ENCODE results near the gene KDR.
A peak's percentile ranks its signal among the peaks of the same experiment; 100 is the strongest.

Gene KDR

DNA sequence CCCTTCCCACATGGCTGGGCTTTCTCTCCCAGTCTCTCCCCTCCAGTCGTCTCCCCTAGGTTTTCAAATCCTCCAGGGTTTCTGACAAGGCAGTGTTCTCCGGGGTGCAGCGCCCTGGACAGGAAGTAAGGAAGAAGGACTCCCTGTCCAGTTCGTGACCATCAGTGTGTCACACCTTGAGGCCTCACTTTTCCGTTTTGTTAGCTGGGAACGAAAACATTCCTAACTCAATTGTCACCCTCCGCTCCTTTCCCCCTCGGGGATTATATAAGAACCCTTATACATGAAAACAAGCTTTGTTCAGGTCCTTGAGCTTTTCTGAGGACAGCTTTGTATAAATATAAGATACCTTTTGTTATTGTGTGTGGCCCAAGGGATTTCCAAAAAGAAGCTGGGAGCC is 92.1 kb downstream of the KDR start:
- Histone ChIP-seq H2AK5ac (ENCODE audit: low read length) (no peak overlapping the region), H4K12ac (ENCODE audit: low read depth, low read length) (no peak overlapping the region), H4K91ac (ENCODE audit: low read depth, low read length) (no peak overlapping the region), H2BK5ac (ENCODE audit: low read depth, low read length, poor library complexity) (no peak overlapping the region), H2BK12ac (ENCODE audit: low read length) (no peak overlapping the region), H3K79me2 (ENCODE audit: control insufficient read depth, insufficient read depth, low read length, poor library complexity) (no peaks in the 10 kb centered on the region), H3K4me3 (ENCODE audit: low read depth, low read length) (no peak overlapping the region), H4K8ac (ENCODE audit: low read depth, low read length) (no peak overlapping the region), H3K18ac (ENCODE audit: low read length) (no peak overlapping the region), H3K14ac (ENCODE audit: low read length) (no peak overlapping the region), H3K23ac (ENCODE audit: low read length) (no peak overlapping the region), H3K27ac (ENCODE audit: low read depth, low read length) (no peak overlapping the region), H2BK120ac (ENCODE audit: insufficient read depth, low read length, poor library complexity) (no peak overlapping the region), H3K79me1 (ENCODE audit: low read length) (no peaks in the 10 kb centered on the region), H3K36me3 (ENCODE audit: control insufficient read depth in 1 of 2, insufficient read depth in 2 of 2, low read length in 2 of 2) (no peaks in the 10 kb centered on the region), H3K4ac (ENCODE audit: low read depth, low read length) (no peak overlapping the region), H3K9ac (ENCODE audit: low read length) (no peak overlapping the region), H3K9me3 (ENCODE audit: insufficient read depth, low read depth, low read length) (no peaks in the 10 kb centered on the region), H2AFZ (ENCODE audit: insufficient read depth, low read length, poor library complexity) (no peak overlapping the region), H3K27me3 (ENCODE audit: insufficient read depth, low read length) (no peaks in the 10 kb centered on the region), H3K4me1 (ENCODE audit: control insufficient read depth in 1 of 2, insufficient read depth in 2 of 2, low read length in 2 of 2) (peaks cover 0 to 3% of the 10 kb centered on the region in 2 experiments), H3K4me2 (ENCODE audit: low read length) (no peak overlapping the region)
- DNase-seq, result peak; percentile 59 to 75
- no CpG with 5 or more reads among the region's 8 CpGs for WGBS (ENCODE audit: extremely low coverage, insufficient coverage, insufficient read length)

DNA sequence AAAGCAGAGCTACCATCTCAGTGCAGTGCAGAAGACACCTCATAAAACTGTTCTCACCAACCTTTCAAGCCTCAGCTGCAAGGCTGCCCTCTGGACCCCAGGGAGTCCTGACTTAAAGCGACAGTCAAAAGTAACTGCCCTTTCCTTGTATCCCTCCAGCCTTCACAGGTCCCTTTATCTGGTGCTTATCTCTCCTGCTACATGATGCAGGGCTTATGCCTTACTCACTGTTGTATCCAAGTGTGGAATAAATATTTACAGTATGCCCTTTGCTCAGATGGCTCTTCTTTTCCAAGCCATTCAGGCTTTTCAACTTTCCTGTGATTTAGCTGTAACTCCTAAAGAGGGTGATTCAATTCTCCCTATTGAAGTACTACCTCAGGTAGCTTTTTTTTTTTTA is 92.6 kb downstream of the KDR start:
- no CpG with 5 or more reads among the region's 1 CpG for WGBS (ENCODE audit: extremely low coverage, insufficient coverage, insufficient read length)
- H2BK5ac ChIP-seq (ENCODE audit: low read depth, low read length, poor library complexity), result no peak overlapping the region
- H3K27me3 ChIP-seq (ENCODE audit: insufficient read depth, low read length), result no peaks in the 10 kb centered on the region
- H3K79me1 ChIP-seq (ENCODE audit: low read length), result no peaks in the 10 kb centered on the region
- H3K79me2 ChIP-seq (ENCODE audit: control insufficient read depth, insufficient read depth, low read length, poor library complexity), result no peaks in the 10 kb centered on the region
- no peak overlapping the region for H2AFZ ChIP-seq (ENCODE audit: insufficient read depth, low read length, poor library complexity)
- H2AK5ac ChIP-seq (ENCODE audit: low read length), result no peak overlapping the region
- H3K14ac ChIP-seq (ENCODE audit: low read length), result no peak overlapping the region
- DNase-seq, result peak; percentile 35 to 66
- no peak overlapping the region for H4K8ac ChIP-seq (ENCODE audit: low read depth, low read length)
- no peak overlapping the region for H3K4ac ChIP-seq (ENCODE audit: low read depth, low read length)
- no peak overlapping the region for H2BK12ac ChIP-seq (ENCODE audit: low read length)
- H3K4me1 ChIP-seq (ENCODE audit: control insufficient read depth in 1 of 2, insufficient read depth in 2 of 2, low read length in 2 of 2), result no peaks in the 10 kb centered on the region
- H3K18ac ChIP-seq (ENCODE audit: low read length), result no peak overlapping the region
- H2BK120ac ChIP-seq (ENCODE audit: insufficient read depth, low read length, poor library complexity), result no peak overlapping the region
- no peak overlapping the region for H4K91ac ChIP-seq (ENCODE audit: low read depth, low read length)
- no peak overlapping the region for H3K9ac ChIP-seq (ENCODE audit: low read length)
- H3K36me3 ChIP-seq (ENCODE audit: control insufficient read depth in 1 of 2, insufficient read depth in 2 of 2, low read length in 2 of 2), result no peaks in the 10 kb centered on the region
- no peaks in the 10 kb centered on the region for H3K9me3 ChIP-seq (ENCODE audit: insufficient read depth, low read depth, low read length)
- no peak overlapping the region for H3K23ac ChIP-seq (ENCODE audit: low read length)
- no peak overlapping the region for H4K12ac ChIP-seq (ENCODE audit: low read depth, low read length)
- no peak overlapping the region for H3K4me2 ChIP-seq (ENCODE audit: low read length)
- no peak overlapping the region for H3K4me3 ChIP-seq (ENCODE audit: low read depth, low read length)
- H3K27ac ChIP-seq (ENCODE audit: low read depth, low read length), result no peak overlapping the region

DNA sequence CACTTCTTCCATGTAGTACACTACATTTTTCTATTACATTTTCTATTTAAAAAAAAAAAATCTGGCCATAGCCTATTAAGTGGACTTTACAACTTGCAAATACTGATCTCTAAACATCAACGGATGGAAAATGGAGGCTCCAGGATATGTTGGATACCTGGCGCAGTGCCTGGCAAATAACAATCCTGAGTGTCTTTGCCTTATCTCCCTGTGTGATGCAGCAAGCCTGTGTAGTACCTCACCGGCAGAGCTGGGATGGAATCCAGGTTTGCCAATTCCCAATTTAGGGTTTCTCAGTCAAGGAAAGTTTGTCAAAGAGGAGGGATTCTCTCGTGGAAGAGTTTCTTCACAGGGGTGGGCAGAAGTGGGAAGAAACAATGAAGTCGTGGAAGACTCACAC is 93.2 kb downstream of the KDR start:
- H3K36me3 ChIP-seq (ENCODE audit: control insufficient read depth in 1 of 2, insufficient read depth in 2 of 2, low read length in 2 of 2), result no peaks in the 10 kb centered on the region
- no peak overlapping the region for H4K8ac ChIP-seq (ENCODE audit: low read depth, low read length)
- H3K18ac ChIP-seq (ENCODE audit: low read length), result no peak overlapping the region
- H2BK5ac ChIP-seq (ENCODE audit: low read depth, low read length, poor library complexity), result no peak overlapping the region
- H3K4me3 ChIP-seq (ENCODE audit: low read depth, low read length), result no peak overlapping the region
- DNase-seq, result no peak
- H4K12ac ChIP-seq (ENCODE audit: low read depth, low read length), result no peak overlapping the region
- no peak overlapping the region for H2AK5ac ChIP-seq (ENCODE audit: low read length)
- H3K4ac ChIP-seq (ENCODE audit: low read depth, low read length), result no peak overlapping the region
- no peaks in the 10 kb centered on the region for H3K79me2 ChIP-seq (ENCODE audit: control insufficient read depth, insufficient read depth, low read length, poor library complexity)
- no CpG with 5 or more reads among the region's 5 CpGs for WGBS (ENCODE audit: extremely low coverage, insufficient coverage, insufficient read length)
- H3K9ac ChIP-seq (ENCODE audit: low read length), result no peak overlapping the region
- H4K91ac ChIP-seq (ENCODE audit: low read depth, low read length), result no peak overlapping the region
- no peaks in the 10 kb centered on the region for H3K79me1 ChIP-seq (ENCODE audit: low read length)
- no peak overlapping the region for H2BK120ac ChIP-seq (ENCODE audit: insufficient read depth, low read length, poor library complexity)
- H3K4me1 ChIP-seq (ENCODE audit: control insufficient read depth in 1 of 2, insufficient read depth in 2 of 2, low read length in 2 of 2), result no peaks in the 10 kb centered on the region
- no peak overlapping the region for H3K14ac ChIP-seq (ENCODE audit: low read length)
- no peak overlapping the region for H3K4me2 ChIP-seq (ENCODE audit: low read length)
- no peak overlapping the region for H3K27ac ChIP-seq (ENCODE audit: low read depth, low read length)
- no peak overlapping the region for H2BK12ac ChIP-seq (ENCODE audit: low read length)
- H2AFZ ChIP-seq (ENCODE audit: insufficient read depth, low read length, poor library complexity), result no peak overlapping the region
- H3K23ac ChIP-seq (ENCODE audit: low read length), result no peak overlapping the region
- no peaks in the 10 kb centered on the region for H3K27me3 ChIP-seq (ENCODE audit: insufficient read depth, low read length)
- H3K9me3 ChIP-seq (ENCODE audit: insufficient read depth, low read depth, low read length), result no peaks in the 10 kb centered on the region

DNA sequence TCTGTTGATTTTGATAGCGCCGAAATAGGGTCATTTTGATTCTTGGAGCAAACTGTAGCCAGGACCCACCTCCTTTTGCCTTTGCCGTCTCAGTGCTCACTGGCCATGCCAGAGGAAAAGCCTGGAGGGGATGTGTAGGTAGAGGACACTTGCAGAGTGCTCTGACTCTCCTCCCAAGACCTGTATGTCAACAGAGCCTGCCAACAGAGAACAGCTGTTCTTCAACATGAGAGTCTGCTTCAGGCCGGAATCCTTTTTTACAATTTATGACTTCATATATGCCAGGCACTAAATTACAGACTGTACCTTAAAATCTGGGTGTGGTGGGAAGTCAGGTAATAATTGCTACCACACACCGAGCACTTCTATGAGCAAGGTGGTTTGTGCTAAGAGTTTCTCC is 94.2 kb downstream of the KDR start:
- DNase-seq, result no peak
- no peak overlapping the region for H3K4me2 ChIP-seq (ENCODE audit: low read length)
- no CpG with 5 or more reads among the region's 5 CpGs for WGBS (ENCODE audit: extremely low coverage, insufficient coverage, insufficient read length)
- H2BK12ac ChIP-seq (ENCODE audit: low read length), result no peak overlapping the region
- H3K79me2 ChIP-seq (ENCODE audit: control insufficient read depth, insufficient read depth, low read length, poor library complexity), result no peaks in the 10 kb centered on the region
- H2BK5ac ChIP-seq (ENCODE audit: low read depth, low read length, poor library complexity), result no peak overlapping the region
- no peaks in the 10 kb centered on the region for H3K36me3 ChIP-seq (ENCODE audit: control insufficient read depth in 1 of 2, insufficient read depth in 2 of 2, low read length in 2 of 2)
- H3K23ac ChIP-seq (ENCODE audit: low read length), result no peak overlapping the region
- H2AFZ ChIP-seq (ENCODE audit: insufficient read depth, low read length, poor library complexity), result no peak overlapping the region
- no peak overlapping the region for H3K4ac ChIP-seq (ENCODE audit: low read depth, low read length)
- no peaks in the 10 kb centered on the region for H3K27me3 ChIP-seq (ENCODE audit: insufficient read depth, low read length)
- no peak overlapping the region for H4K8ac ChIP-seq (ENCODE audit: low read depth, low read length)
- no peaks in the 10 kb centered on the region for H3K79me1 ChIP-seq (ENCODE audit: low read length)
- H2BK120ac ChIP-seq (ENCODE audit: insufficient read depth, low read length, poor library complexity), result no peak overlapping the region
- no peak overlapping the region for H3K9ac ChIP-seq (ENCODE audit: low read length)
- no peak overlapping the region for H2AK5ac ChIP-seq (ENCODE audit: low read length)
- H3K27ac ChIP-seq (ENCODE audit: low read depth, low read length), result no peak overlapping the region
- H3K9me3 ChIP-seq (ENCODE audit: insufficient read depth, low read depth, low read length), result no peaks in the 10 kb centered on the region
- H3K4me3 ChIP-seq (ENCODE audit: low read depth, low read length), result no peak overlapping the region
- H3K4me1 ChIP-seq (ENCODE audit: control insufficient read depth in 1 of 2, insufficient read depth in 2 of 2, low read length in 2 of 2), result no peaks in the 10 kb centered on the region
- no peak overlapping the region for H4K91ac ChIP-seq (ENCODE audit: low read depth, low read length)
- H3K14ac ChIP-seq (ENCODE audit: low read length), result no peak overlapping the region
- no peak overlapping the region for H3K18ac ChIP-seq (ENCODE audit: low read length)
- no peak overlapping the region for H4K12ac ChIP-seq (ENCODE audit: low read depth, low read length)

Measured in trophoblast cell (in vitro differentiated cells and primary cell).